Nephron progenitor cell (in vitro differentiated cells): ENCODE results near the gene SMIM11.
A peak's percentile ranks its signal among the peaks of the same experiment; 100 is the strongest.
"Not testable (repeated sequence)": the region's sequence is repeated elsewhere in the genome, so short reads cannot be mapped to it uniquely, and the experiment has no call there.

Source experiments
- DNase-seq: peaks from one replicate; pipeline ENCODE4 v3.0.0; 2021
- H3K27ac Mint-ChIP-seq: 2 replicates; pipeline ENCODE4 v1.8.0; 2021; ENCODE audit warnings: mild to moderate bottlenecking, moderate library complexity, mixed read lengths
- H3K27me3 Mint-ChIP-seq: 2 replicates; pipeline ENCODE4 v1.8.0; 2021; ENCODE audit warnings: mild to moderate bottlenecking, low read depth, mixed read lengths; ENCODE audit not compliant: poor library complexity
- H3K36me3 Mint-ChIP-seq: 2 replicates; pipeline ENCODE4 v1.8.0; 2021; ENCODE audit warnings: low read depth, mixed read lengths
- H3K4me1 Mint-ChIP-seq: 2 replicates; pipeline ENCODE4 v1.8.0; 2021; ENCODE audit warnings: mixed read lengths
- H3K4me3 Mint-ChIP-seq: 2 replicates; pipeline ENCODE4 v1.8.0; 2021; ENCODE audit warnings: mild to moderate bottlenecking, moderate library complexity, mixed read lengths
- H3K9me3 Mint-ChIP-seq: 2 replicates; pipeline ENCODE4 v1.8.0; 2021; ENCODE audit warnings: mild to moderate bottlenecking, moderate library complexity, mixed read lengths
- CTCF ChIP-seq: fragments of 200-600 bp; sonication (generic); IDR thresholded peaks from 2 replicates; pipeline ENCODE4 v1.5.0; 2021; ENCODE audit warnings: antibody characterized with exemption

Gene SMIM11

GRCh38 chr21:34374940-34375618 is at the start of gene SMIM11:
Gene SMIM11 (plus strand): TSS chr21:34375507. CDS start chr21:34379505, 3,998 bp downstream.
- H3K4me1 Mint-ChIP-seq, H3K4me3 Mint-ChIP-seq, DNase-seq, H3K9me3 Mint-ChIP-seq, H3K36me3 Mint-ChIP-seq, H3K27ac Mint-ChIP-seq, H3K27me3 Mint-ChIP-seq: not testable (repeated sequence)

GRCh38 chr21:34330055-34330454 is 45.3 kb upstream of the SMIM11 start:
- no peak for TF ChIP-seq CTCF
- Mint-ChIP-seq H3K9me3 (peaks cover 13% of the 10 kb centered on the region), H3K27ac (no peak overlapping the region)

GRCh38 chr21:34331726-34332125 is 43.6 kb upstream of the SMIM11 start:
- no peak overlapping the region for H3K4me3 Mint-ChIP-seq
- no peak for DNase-seq
- H3K27ac Mint-ChIP-seq = no peak overlapping the region
- H3K36me3 Mint-ChIP-seq = peaks cover 7% of the 10 kb centered on the region
- H3K4me1 Mint-ChIP-seq = peaks cover 14% of the 10 kb centered on the region
- no peak for TF ChIP-seq CTCF
- peaks cover 6% of the 10 kb centered on the region for H3K27me3 Mint-ChIP-seq
- peaks cover 13% of the 10 kb centered on the region for H3K9me3 Mint-ChIP-seq

More at GRCh38 chr21:34330055-34330454, 45.3 kb upstream of the SMIM11 start:
- DNase-seq = no peak
- Mint-ChIP-seq H3K36me3 (peaks cover 7% of the 10 kb centered on the region), H3K4me3 (no peak overlapping the region), H3K27me3 (peaks cover 6% of the 10 kb centered on the region), H3K4me1 (peaks cover 4% of the 10 kb centered on the region)

GRCh38 chr21:34332347-34332746 is 43.0 kb upstream of the SMIM11 start:
- Mint-ChIP-seq H3K9me3 (peaks cover 13% of the 10 kb centered on the region), H3K27me3 (peaks cover 6% of the 10 kb centered on the region), H3K4me1 (peaks cover 20% of the 10 kb centered on the region), H3K27ac (no peak overlapping the region), H3K36me3 (peaks cover 7% of the 10 kb centered on the region), H3K4me3 (no peak overlapping the region)
- no peak for DNase-seq
- no peak for TF ChIP-seq CTCF

GRCh38 chr21:34333121-34333739 is 42.1 kb upstream of the SMIM11 start:
- peaks cover 13% of the 10 kb centered on the region for H3K9me3 Mint-ChIP-seq
- H3K4me3 Mint-ChIP-seq = no peak overlapping the region
- peaks cover 3% of the 10 kb centered on the region for H3K27me3 Mint-ChIP-seq
- no peak for TF ChIP-seq CTCF
- no peak for DNase-seq
- H3K36me3 Mint-ChIP-seq = peaks cover 7% of the 10 kb centered on the region
- H3K27ac Mint-ChIP-seq = no peak overlapping the region
- peaks cover 24% of the 10 kb centered on the region for H3K4me1 Mint-ChIP-seq

- TF ChIP-seq CTCF = no peak
- Mint-ChIP-seq H3K36me3 (no peaks in the 10 kb centered on the region), H3K9me3 (peaks cover 3% of the 10 kb centered on the region), H3K27me3 (peaks cover 3% of the 10 kb centered on the region), H3K4me1 (peaks cover 37% of the 10 kb centered on the region), H3K4me3 (no peak overlapping the region), H3K27ac (peak overlapping the region; percentile 59)
- no peak for DNase-seq
Observed at GRCh38 chr21:34335316-34335715, 40.0 kb upstream of the SMIM11 start.
